Breast epithelium (tissue), 4 donors: ENCODE data around the gene DPPA5. TPM values are rescaled to one million over a fixed set of nuclear protein-coding genes. Genes with fewer than 3 reads are reported as not detected.
"Not testable (repeated sequence)": the region's sequence is repeated elsewhere in the genome, so short reads cannot be mapped to it uniquely, and the experiment has no call there.

Source experiments
- DNase-seq, 2 donors: peaks; one replicate each; pipeline ENCODE4 v3.0.0-alpha.2; 2019; ENCODE audit warnings: low spot score in 2 of 2
- H3K27ac ChIP-seq, 2 donors: fragments of 200-600 bp; sonication (generic) in 1 of 2; one replicate each; pipeline ENCODE4 v1.5.1; 2016 to 2019; ENCODE audit warnings: mild to moderate bottlenecking in 1 of 2
- H3K27me3 ChIP-seq, 2 donors: fragments of 200-600 bp; sonication (generic) in 1 of 2; one replicate each; pipeline versions ENCODE4 v1.5.1 to v1.6.0; 2017 to 2019; ENCODE audit warnings: control low read depth in 1 of 2, mild to moderate bottlenecking in 1 of 2
- H3K36me3 ChIP-seq: fragments of 200-600 bp; one replicate; pipeline ENCODE4 v1.5.1; 2019
- H3K4me1 ChIP-seq, 2 donors: fragments of 200-600 bp; sonication (generic); one replicate each; pipeline ENCODE4 v1.5.1; 2016 to 2019; ENCODE audit warnings: control low read depth in 1 of 2
- H3K4me3 ChIP-seq, 3 donors: fragments of 200-600 bp; sonication (generic); 1 replicate in 2 of 3; 2 replicates in 1 of 3; pipeline ENCODE4 v1.5.1; 2016 to 2019; ENCODE audit warnings: mild to moderate bottlenecking in 3 of 3, moderate library complexity in 2 of 3
- H3K9me3 ChIP-seq, 2 donors: fragments of 200-600 bp; sonication (generic) in 1 of 2; one replicate each; pipeline ENCODE4 v1.5.1; 2016 to 2019; ENCODE audit warnings: control low read depth in 1 of 2
- POLR2A ChIP-seq: fragments of 450-650 bp; IDR thresholded peaks from one replicate; pipeline ENCODE4 v1.6.1; 2016; ENCODE audit warnings: antibody characterized with exemption, mild to moderate bottlenecking, moderate library complexity
- POLR2AphosphoS5 ChIP-seq, 3 donors: sonication (generic); formaldehyde crosslinking; IDR thresholded peaks; one replicate each; pipeline ENCODE4 v1.6.1; 2017; ENCODE audit warnings: antibody characterized with exemption in 3 of 3
- intact Hi-C: fragments of 100-400 bp; cut with DNase I; formaldehyde crosslinking; loops from one replicate; pipeline ENCODE4 v1.15.1; 2023; ENCODE audit warnings: low total_unique reads
- total RNA-seq, 3 donors: library from RNA; depleted of rRNA; stranded (reverse); fragments of >200 nt; gene quantifications; one replicate each; pipeline ENCODE4 v1.1.0, GENCODE V29; 2016
- TF ChIP-seq, protein P1 (sequence below), 3 donors: fragments of 450-650 bp; IDR thresholded peaks; one replicate each; pipeline ENCODE4 v1.5.1; 2016 to 2017; ENCODE audit warnings: antibody characterized with exemption in 3 of 3, mild to moderate bottlenecking in 3 of 3, moderate library complexity in 3 of 3

The DPPA5 gene
- total RNA-seq, 3 donors from 2014 or later = not detected

DNA sequence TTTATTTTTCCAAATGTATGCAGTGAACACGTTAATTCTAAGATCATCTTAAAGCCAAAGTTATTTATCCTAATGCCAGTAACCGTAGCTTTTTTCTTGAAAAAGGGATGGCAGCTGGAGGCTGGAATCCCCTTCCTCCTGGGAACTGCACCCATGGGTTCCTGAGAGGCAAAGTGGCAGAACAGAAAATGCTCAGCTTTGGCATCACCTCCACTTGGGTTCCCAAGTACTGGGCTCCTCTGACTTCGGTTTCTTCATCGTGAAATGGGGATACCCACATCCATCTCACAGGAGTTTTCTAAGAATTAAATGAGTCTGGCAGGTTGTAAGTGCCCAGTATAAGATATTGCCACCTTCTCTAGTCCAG lies 34.3 kb upstream of the DPPA5 start:
- intact Hi-C loops = no loop called here
- Histone ChIP-seq H3K27ac (no peak overlapping the region), H3K27me3 (no peaks in the 10 kb centered on the region), H3K9me3 (no peaks in the 10 kb centered on the region), H3K4me1 (no peaks in the 10 kb centered on the region), H3K4me3 (peak overlapping the region; percentile 41 to 68 (median 47)), H3K36me3 (no peaks in the 10 kb centered on the region)
- TF ChIP-seq, protein P1, sequence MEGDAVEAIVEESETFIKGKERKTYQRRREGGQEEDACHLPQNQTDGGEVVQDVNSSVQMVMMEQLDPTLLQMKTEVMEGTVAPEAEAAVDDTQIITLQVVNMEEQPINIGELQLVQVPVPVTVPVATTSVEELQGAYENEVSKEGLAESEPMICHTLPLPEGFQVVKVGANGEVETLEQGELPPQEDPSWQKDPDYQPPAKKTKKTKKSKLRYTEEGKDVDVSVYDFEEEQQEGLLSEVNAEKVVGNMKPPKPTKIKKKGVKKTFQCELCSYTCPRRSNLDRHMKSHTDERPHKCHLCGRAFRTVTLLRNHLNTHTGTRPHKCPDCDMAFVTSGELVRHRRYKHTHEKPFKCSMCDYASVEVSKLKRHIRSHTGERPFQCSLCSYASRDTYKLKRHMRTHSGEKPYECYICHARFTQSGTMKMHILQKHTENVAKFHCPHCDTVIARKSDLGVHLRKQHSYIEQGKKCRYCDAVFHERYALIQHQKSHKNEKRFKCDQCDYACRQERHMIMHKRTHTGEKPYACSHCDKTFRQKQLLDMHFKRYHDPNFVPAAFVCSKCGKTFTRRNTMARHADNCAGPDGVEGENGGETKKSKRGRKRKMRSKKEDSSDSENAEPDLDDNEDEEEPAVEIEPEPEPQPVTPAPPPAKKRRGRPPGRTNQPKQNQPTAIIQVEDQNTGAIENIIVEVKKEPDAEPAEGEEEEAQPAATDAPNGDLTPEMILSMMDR (IDR thresholded peaks at IDR 0.05) = no peak
- TF ChIP-seq POLR2A = no peak
- no peak for TF ChIP-seq POLR2AphosphoS5 (IDR thresholded peaks at IDR 0.05)
- DNase-seq = no peak

GRCh38 chr6:73382462-73383113 lies 28.5 kb upstream of the DPPA5 start:
- Histone ChIP-seq H3K4me1 (no peaks in the 10 kb centered on the region), H3K9me3 (no peaks in the 10 kb centered on the region), H3K27me3 (no peaks in the 10 kb centered on the region), H3K27ac (no peak overlapping the region), H3K4me3 (no peak overlapping the region), H3K36me3 (no peaks in the 10 kb centered on the region)
- DNase-seq = no peak
- TF ChIP-seq, protein P1 (IDR thresholded peaks at IDR 0.05) = no peak
- TF ChIP-seq POLR2AphosphoS5 (IDR thresholded peaks at IDR 0.05) = no peak
- TF ChIP-seq POLR2A = no peak
- intact Hi-C loops = no loop called here

DNA sequence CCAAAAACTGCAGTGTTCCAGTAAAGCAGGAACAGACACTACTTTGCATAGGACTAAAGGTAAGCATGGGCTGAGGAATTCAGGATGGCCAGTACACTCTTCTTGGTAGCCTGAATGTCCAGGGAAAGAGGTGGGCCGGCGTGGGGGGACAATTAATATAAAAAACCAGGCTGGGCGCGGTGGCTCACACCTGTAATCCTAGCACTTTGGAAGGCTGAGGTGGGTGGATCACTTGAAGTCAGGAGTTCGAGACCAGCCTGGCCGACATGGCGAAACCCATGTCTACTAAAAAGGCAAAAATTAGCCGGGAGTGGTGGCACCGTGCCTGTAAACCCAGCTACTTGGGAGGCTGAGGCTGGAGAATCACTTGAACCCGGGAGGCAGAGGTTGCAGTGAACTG lies 27.5 kb upstream of the DPPA5 start:
- H3K9me3 ChIP-seq, DNase-seq, H3K27ac ChIP-seq, H3K36me3 ChIP-seq, H3K4me3 ChIP-seq, H3K4me1 ChIP-seq, intact Hi-C loops, H3K27me3 ChIP-seq: not testable (repeated sequence)

DNA sequence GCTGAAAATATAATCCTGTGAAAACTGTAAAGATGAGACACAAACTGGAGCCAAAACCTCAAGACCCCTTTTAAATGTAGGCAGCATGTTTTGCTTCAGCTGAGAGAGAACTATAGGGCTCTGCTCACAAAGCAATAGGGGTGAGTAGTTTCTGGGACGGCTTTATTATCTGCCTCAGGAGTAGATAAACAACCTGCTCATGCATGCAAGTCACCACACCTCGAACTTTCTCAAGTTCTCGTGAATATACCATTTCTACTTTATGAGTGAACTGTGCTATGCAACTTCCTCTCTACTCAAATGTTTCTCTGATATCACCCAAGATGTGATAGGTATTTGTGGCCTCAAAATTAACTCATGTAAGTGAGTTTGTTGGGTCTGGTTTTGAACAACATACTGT lies 23.1 kb upstream of the DPPA5 start:
- H3K27ac ChIP-seq = no peak overlapping the region
- TF ChIP-seq, protein P1 (IDR thresholded peaks at IDR 0.05) = no peak
- no peak for TF ChIP-seq POLR2AphosphoS5 (IDR thresholded peaks at IDR 0.05)
- TF ChIP-seq POLR2A = no peak
- DNase-seq = no peak
- no peaks in the 10 kb centered on the region for H3K4me1 ChIP-seq
- H3K9me3 ChIP-seq = peaks cover 4 to 5% of the 10 kb centered on the region in 2 donors
- H3K36me3 ChIP-seq = no peaks in the 10 kb centered on the region
- intact Hi-C loops = no loop called here
- no peak overlapping the region for H3K4me3 ChIP-seq
- no peaks in the 10 kb centered on the region for H3K27me3 ChIP-seq

- no peak overlapping the region for H3K27ac ChIP-seq
- intact Hi-C loops = no loop called here
- no peak for DNase-seq
- H3K36me3 ChIP-seq = no peaks in the 10 kb centered on the region
- peaks cover 19 to 21% of the 10 kb centered on the region in 2 donors for H3K9me3 ChIP-seq
- H3K27me3 ChIP-seq = no peaks in the 10 kb centered on the region
- TF ChIP-seq, protein P1 (IDR thresholded peaks at IDR 0.05) = no peak
- TF ChIP-seq POLR2A (no peak), POLR2AphosphoS5 (IDR thresholded peaks at IDR 0.05) (no peak)
- no peak overlapping the region for H3K4me3 ChIP-seq
- no peaks in the 10 kb centered on the region for H3K4me1 ChIP-seq
These were observed 21.1 kb upstream of the DPPA5 start for GRCh38 chr6:73375216-73375615.

DNA sequence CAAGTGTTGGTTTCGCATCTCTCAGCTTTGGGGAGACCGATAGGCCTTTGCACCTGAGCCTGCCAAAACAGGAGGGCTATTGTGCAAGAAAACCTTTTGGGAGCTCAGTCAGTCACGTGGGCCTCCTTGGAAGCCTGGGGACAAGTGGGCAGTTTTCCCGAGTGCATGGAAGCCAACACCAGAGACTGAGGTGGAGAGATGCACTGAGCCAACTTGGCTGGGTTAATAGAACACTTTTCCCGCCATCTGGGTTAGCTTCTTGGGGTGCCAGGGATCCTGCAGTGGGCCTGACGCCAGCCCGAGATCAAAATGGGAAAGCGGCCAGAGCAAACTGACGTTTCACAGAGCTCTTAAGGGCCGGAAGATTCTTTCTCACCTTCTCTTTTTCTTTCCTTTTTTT lies 18.4 kb upstream of the DPPA5 start:
- no peak for TF ChIP-seq POLR2A
- no peak for TF ChIP-seq POLR2AphosphoS5 (IDR thresholded peaks at IDR 0.05)
- TF ChIP-seq, protein P1 (IDR thresholded peaks at IDR 0.05) = no peak
- Histone ChIP-seq H3K9me3 (peaks cover 19 to 21% of the 10 kb centered on the region in 2 donors), H3K4me1 (no peaks in the 10 kb centered on the region), H3K36me3 (no peaks in the 10 kb centered on the region), H3K27ac (no peak overlapping the region), H3K4me3 (no peak overlapping the region), H3K27me3 (no peaks in the 10 kb centered on the region)
- no peak for DNase-seq
- intact Hi-C loops = no loop called here
